HG02973 (cell line): ENCODE data around the gene RIN3.

Source experiments
- ATAC-seq: cut with Tn5 transposase; IDR thresholded peaks from one replicate; pipeline ENCODE4 v1.9.1; 2021; ENCODE audit warnings: moderate library complexity; ENCODE audit not compliant: unreplicated experiment

The RIN3 gene

DNA sequence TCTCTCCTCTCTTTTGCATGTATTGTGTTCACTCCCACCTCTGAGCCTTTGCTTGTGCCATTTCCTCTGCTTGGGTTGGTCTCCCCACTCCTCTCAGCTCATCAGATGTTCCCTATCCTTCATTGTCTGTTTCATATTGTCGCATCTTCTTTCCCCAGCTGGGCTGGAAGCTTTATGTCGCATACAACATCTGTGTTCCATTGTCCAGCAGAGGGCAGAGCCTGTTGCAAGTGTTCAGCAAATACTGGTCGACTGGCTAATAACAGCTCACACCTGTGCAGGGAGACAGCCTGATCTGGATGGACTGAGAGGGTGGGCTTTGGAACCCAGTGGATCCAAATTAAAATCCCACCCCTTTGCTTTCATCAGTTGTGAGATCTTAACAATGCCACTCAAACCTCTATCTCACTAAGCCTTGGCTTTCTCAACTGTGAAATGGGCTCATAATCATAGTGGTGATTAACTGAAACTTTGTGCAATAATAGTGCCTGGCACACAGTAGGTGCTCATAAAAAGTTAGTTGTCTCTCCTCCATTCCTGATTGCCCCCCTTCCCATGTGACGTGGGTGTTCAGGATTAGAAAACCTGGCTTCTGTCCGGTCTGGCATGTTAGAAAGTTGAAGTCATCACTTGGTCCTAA, 75.8 kb downstream of the RIN3 start:
- ATAC-seq, result no peak

DNA sequence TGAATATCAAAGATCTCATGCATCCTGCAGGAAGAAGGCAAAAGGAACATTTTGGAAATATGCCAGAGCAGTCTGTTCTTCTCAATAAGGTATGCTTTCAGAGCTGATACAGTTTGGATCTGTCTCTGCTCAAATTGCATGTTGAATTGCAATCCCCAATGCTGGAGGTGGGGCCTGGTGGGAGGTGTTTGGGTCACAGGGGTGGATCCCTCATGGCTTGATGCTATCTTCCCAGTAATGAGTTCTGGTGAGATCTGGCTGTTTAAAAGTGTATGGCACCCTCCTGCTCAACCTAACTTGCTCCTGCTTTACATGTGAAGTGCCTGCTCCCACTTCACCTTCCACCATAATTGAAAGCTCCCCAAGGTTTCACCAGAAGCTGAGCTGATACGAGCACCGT, 76.6 kb downstream of the RIN3 start:
- no peak for ATAC-seq

DNA sequence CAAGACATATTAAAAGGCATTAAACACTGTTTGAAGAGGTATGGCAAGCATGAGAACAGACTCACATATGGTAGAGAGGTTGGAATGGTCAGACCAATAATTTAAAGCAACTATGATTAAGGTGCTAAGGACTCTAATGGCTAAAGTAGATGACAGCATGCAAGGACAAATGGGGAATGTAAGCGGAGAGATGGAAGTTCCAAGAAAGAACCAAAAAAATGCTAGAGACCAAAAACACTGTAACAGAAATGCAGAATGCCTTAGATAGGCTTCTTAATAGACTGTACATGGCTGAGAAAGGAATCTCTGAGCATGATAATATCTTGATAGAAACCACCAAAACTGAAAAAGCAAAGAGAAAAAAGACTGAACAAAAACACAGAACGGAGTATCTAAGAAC, 77.4 kb downstream of the RIN3 start:
- ATAC-seq, result no peak

- ATAC-seq, result no peak
Measured at GRCh38 chr14:92591346-92591745, 77.8 kb downstream of the RIN3 start.

DNA sequence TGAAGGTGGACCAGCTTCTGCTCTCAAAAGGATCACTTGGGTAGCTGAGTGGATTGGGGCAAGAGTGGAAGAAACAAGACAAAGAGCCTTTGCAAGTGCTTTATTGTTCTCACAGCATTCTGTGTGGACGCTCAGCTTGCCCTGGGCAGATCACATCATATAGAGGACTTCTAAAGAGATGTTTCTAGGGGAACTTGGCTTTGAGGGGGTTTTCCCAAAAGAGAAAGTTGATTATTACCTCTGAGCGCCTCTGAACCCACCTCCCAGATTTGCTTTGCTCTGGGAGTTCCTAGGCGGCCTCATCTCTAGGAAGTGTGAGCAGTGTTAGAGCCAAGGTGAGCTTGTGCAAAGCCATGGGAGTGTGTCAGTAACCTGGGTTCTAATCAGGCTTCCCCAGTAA, 81.7 kb downstream of the RIN3 start:
- ATAC-seq, result no peak

DNA sequence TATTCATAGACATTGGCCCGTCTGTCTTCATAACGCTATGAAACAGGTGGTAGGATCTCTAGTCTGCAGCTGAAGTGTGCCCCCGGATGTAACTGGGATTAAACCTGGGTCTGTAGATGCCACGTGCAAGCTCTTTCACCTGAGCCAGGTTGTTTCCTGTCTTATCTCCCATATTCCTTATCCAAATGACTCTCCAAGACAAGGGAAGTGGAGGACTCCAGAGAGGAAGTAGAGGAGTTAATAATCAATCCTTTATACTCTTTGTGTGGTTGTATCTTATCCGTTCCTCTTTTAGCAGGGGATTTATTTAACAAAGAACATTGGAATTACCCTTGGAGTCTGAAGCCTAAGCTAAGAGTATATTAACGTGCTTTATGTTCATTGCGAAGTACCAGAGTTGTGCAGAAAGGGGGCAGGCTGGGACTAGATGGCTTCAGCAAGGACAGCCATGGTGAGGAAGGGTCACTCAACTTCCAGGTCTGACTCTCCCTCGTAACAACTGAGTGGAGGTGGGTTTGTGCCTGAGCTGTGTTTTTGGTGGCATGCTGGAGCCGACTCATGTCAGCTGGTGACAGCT, 82.8 kb downstream of the RIN3 start:
- ATAC-seq, result no peak

DNA sequence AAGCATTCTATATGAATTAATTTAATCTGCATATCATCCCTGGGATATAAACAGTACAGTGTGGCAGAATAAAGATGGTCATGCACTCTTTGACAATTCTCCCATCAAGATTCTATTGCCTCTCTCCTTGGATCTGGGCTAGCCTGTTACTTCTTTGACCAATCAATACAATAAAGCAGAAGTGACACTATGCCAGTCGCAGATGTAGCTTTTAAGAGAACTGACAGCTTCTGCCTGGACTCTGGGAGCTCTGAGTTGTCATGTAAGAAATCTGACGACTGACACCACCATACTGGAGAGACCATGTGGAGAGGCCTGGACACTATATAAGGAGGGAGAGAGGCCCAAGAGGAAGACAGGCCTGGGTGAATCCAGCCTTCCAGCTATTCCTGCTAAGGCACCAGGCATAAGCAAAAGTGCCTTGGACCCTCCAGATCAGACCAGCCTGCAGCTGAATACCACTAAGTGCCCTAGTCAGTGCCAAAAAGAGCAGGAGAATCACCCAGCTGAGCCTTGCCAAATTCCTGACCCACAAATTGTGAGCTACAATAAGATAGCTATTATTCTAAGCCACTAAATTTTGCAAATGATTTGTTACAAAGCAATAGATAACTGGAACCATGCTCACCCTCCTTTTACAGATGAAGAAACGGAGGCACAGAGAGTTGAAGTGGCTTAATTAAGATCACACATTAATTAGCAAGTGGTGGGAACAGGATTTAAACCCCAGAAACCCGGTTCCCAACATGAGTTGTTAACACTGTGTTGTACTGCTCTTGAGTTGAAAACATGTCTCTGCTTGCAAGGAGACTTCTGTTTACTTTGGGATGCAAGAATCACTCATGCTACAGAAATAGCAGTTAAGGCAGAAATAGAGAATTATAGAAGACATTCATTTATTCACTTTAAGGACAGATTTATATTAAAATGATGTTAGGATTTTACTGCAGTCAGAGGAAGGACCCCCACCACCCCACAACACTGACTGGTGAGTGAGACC, 84.6 kb downstream of the RIN3 start:
- ATAC-seq, result no peak

GRCh38 chr14:92599811-92600210, 86.2 kb downstream of the RIN3 start:
- ATAC-seq, result no peak

GRCh38 chr14:92600318-92601053, 86.9 kb downstream of the RIN3 start:
- ATAC-seq, result no peak

DNA sequence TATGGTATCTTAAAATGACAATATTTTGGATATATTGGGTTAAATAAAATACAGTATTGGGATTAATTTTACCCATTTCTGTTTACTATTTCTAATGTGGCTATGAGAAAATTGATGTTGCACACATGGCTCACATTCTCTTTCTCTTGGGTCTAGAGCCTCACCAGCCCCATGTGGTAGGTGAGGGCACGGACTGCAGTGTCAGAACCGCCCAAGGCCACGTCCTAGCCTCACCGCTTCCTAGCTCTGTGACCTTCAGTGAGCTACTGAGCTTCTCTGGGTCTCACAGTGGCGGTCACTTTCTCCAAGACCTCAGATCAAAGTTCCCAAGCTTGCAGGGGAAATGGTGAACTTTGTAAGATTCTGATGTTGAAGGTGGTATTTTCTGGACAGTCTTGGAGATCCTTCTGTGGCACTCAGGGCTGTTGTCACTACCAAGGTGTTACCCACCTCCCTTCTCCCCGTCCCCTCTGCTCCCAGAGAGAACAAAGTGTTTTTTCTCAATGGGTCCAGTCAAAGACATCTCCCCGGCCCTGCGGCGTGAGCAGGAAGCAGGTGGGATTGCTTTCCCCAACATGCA, 87.6 kb downstream of the RIN3 start:
- ATAC-seq, result no peak

- no peak for ATAC-seq
Measured at GRCh38 chr14:92601757-92602417, 88.3 kb downstream of the RIN3 start.

- ATAC-seq, result no peak
Measured at GRCh38 chr14:92603309-92604242, 90.0 kb downstream of the RIN3 start.

DNA sequence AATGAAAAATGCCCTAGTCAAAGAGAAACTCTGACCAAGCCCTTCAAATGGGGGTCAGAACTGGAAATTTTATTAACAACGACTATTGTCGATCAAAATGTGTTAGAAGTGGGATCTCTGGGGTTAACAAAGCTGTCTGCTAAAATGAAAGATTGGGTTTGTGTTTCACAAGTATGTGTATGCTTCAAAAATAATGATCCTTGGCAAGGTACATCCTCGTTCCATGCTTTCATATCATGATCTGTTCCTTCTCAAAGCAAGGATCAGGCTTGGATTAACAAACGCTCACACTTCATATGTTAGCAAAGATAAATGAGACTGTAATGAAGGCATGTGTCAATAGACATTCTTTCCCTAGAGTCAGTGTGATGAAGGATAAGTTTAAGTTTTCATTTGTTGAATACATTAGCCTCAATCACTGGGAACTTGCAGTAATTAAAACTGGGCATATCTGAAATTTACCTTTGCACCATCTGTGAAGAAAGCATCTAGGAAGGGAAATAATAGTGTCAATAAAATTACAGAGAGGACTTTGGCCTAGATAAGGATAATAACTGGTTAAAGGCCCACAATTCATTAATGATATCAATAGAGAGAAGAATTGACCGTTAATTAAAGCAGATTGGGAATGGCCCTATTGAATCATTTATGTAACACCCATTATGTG, 91.8 kb downstream of the RIN3 start:
- no peak for ATAC-seq

DNA sequence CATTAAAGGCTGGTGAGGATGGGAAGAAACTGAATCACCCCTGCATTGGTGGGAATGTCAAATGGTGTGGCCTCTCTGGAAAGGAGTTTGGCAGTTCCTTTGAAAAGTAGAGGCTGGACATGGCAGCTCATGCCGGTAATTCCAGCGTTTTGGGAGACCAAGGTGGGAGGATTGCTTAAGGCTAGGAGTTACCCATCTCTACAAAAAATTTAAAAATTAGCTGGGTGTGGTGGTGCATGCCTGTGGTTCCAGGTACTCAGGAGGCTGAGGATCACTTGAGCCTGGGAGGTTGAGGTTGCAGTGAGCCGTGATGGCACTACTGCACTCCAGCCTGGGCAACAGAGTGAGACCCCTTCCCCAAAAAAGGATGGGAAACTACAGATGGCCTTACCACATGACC, 93.7 kb downstream of the RIN3 start:
- no peak for ATAC-seq

DNA sequence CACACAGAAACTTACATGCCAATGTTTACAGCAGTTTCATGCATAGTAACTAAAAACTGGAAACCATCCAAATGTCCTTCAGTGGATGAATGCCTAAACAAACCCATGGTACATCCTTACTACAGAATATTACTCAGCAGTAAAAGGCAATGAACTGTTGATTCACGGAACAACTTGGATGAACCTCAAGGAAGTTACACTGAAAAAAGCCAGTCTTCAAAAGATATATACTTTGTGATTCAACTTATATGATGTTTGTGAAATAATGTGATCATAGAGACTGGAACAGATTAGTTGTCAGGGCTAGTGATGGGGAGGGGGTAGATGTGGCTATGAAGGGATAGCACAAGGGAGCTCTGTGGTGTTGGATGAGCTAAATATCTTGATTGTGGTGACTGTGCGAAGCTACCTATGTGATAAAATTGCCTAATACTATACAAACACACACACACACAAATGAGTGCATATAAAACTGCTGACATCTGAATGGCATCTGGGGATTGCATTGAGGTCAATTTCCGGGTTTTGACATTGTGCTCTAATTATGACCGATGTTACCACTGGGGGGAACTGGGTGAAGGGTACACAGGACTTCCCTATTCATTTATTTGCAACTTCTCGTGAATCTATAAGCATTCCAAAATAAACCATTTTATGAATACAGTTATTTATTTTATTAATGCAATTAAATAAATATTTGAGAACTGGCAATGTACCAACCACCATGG, 94.3 kb downstream of the RIN3 start:
- no peak for ATAC-seq

DNA sequence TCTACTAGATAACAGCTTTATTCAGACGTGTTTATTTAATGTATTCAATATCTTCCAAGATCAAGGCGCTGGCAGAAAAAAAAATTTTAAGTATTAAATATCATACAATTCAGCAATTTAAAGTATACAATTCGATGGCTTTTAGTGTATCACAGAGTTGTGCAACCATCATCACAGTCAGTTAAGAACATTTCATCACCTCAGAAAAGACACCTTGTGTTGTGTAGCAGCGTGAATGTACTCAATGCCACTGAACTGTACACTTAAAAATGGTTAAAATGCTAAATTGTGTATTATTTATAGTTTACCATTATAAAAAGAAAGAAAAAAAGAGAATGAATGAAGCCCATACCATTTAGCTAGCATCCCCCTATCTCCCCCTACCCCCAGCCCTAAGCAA, 96.4 kb downstream of the RIN3 start:
- no peak for ATAC-seq

GRCh38 chr14:92610849-92611271, 97.3 kb downstream of the RIN3 start:
- no peak for ATAC-seq
